ENCODE results near the gene FCN1. TPM values are rescaled to one million over a fixed set of nuclear protein-coding genes. Genes with fewer than 3 reads are reported as not detected.

Gene FCN1
- total and polyA plus RNA-seq, 10 donors, result 5.2 to 209 (median 44.9) TPM

- WGBS, 5 donors, result 72 to 87% (median 84%) methylated on average over 8 to 15 of the region's 15 CpGs
- no peak overlapping the region for H3K27ac ChIP-seq
- no peaks in the 10 kb centered on the region for H3K36me3 ChIP-seq
- no peak overlapping the region for H3K4me3 ChIP-seq
- H3K27me3 ChIP-seq (replicated peaks in 1 of 7), result peaks cover 0 to 51% (median 0%) of the 10 kb centered on the region in 7 donors
- peaks cover 0 to 6% (median under 1%) of the 10 kb centered on the region in 6 donors for H3K4me1 ChIP-seq
- no peak for TF ChIP-seq POLR2AphosphoS5 (IDR thresholded peaks at IDR 0.05)
- no peak for TF ChIP-seq CTCF (IDR thresholded peaks at IDR 0.05 in 8 of 11, conservative IDR thresholded peaks at IDR 0.05 in 3 of 11)
- no peak for TF ChIP-seq POLR2A (IDR thresholded peaks at IDR 0.05)
- DNase-seq, result peak; percentile 34
- intact Hi-C loops (cut with DNase I; ENCODE audit: low total_unique reads), result no loop called here
- H3K9me3 ChIP-seq, result peaks cover 0 to 4% (median 0%) of the 10 kb centered on the region in 8 donors
Measured at GRCh38 chr9:134960701-134961181, 43.0 kb upstream of the FCN1 start.

GRCh38 chr9:134959971-134960310 is 42.2 kb upstream of the FCN1 start:
- Histone ChIP-seq H3K4me1 (peaks cover 0 to 3% (median 0%) of the 10 kb centered on the region in 6 donors), H3K36me3 (no peaks in the 10 kb centered on the region), H3K9me3 (peaks cover 0 to 4% (median 0%) of the 10 kb centered on the region in 8 donors), H3K27me3 (replicated peaks in 1 of 7) (peaks cover 0 to 51% (median 0%) of the 10 kb centered on the region in 7 donors), H3K27ac (no peak overlapping the region), H3K4me3 (no peak overlapping the region)
- intact Hi-C loops (cut with DNase I; ENCODE audit: low total_unique reads), result no loop called here
- WGBS, 5 donors, result 87 to 92% (median 90%) methylated on average over 3 to 9 of the region's 9 CpGs; no CpG with 5 or more reads in 1 of the 5 donors
- TF ChIP-seq POLR2AphosphoS5 (IDR thresholded peaks at IDR 0.05), result no peak
- no peak for TF ChIP-seq CTCF (IDR thresholded peaks at IDR 0.05 in 8 of 11, conservative IDR thresholded peaks at IDR 0.05 in 3 of 11)
- TF ChIP-seq POLR2A (IDR thresholded peaks at IDR 0.05), result no peak
- DNase-seq, result peak; percentile 34

DNA sequence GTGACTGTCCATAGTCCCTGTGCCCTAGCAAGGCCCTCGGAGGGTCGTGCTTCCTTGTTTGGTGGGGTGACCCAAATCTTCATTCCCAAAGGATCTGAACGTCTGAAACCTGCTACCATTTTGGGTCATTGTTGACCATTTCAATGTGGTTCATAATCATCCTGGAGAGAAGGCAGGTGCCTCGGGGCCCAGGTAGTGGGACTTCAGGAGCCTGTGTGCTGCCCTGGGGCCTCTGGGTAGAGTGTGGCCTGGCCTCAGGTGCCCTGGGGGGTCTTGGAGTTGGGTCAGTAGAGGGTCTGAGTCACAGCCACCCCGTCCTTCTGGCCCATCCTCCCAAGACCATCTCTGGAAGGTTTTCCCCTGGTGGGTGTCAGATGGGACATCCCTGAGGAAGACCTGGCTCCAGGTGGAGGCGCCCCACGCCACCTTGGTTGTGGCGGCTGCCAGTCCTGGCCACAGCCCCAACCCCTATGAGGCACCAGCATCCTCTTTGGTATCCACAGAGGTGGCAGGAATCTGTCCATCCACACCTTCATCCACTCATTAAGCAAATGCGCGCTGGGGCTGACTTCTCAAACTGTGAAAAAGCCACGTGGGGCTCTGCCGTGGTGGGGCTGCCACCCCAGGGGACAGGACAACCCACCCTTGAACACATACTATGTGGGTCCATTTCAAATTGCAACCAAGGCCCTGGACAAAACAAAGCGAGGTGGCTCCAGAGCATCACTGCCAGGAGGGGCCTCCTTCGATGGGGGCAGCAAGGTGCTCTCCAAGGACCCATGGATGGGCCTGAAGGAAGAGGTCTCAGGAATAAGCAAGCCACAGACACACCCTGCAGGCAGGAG is 41.6 kb upstream of the FCN1 start:
- Histone ChIP-seq H3K27me3 (replicated peaks in 1 of 7) (peaks cover 0 to 49% (median 0%) of the 10 kb centered on the region in 7 donors), H3K36me3 (no peaks in the 10 kb centered on the region), H3K27ac (no peak overlapping the region), H3K4me1 (peaks cover 0 to 3% (median 0%) of the 10 kb centered on the region in 6 donors), H3K9me3 (peaks cover 0 to 4% (median 0%) of the 10 kb centered on the region in 8 donors), H3K4me3 (no peak overlapping the region)
- 91 to 95% (median 92%) methylated on average over 12 to 14 of the region's 14 CpGs for WGBS, 5 donors
- peak; percentile 43 for DNase-seq
- TF ChIP-seq POLR2AphosphoS5 (IDR thresholded peaks at IDR 0.05), result no peak
- no peak for TF ChIP-seq CTCF (IDR thresholded peaks at IDR 0.05 in 8 of 11, conservative IDR thresholded peaks at IDR 0.05 in 3 of 11)
- TF ChIP-seq POLR2A (IDR thresholded peaks at IDR 0.05), result no peak
- intact Hi-C loops (cut with DNase I; ENCODE audit: low total_unique reads), result no loop called here

- no peak overlapping the region for H3K4me3 ChIP-seq
Measured at GRCh38 chr9:134957945-134958227, 40.2 kb upstream of the FCN1 start.

More at GRCh38 chr9:134957945-134958227, 40.2 kb upstream of the FCN1 start:
- H3K27me3 ChIP-seq (replicated peaks in 1 of 7), result peaks cover 0 to 41% (median 0%) of the 10 kb centered on the region in 7 donors
- H3K4me1 ChIP-seq, result no peaks in the 10 kb centered on the region
- WGBS, 5 donors, result 67 to 96% (median 85%) methylated on average over 1 to 2 of the region's 2 CpGs
- intact Hi-C loops (cut with DNase I; ENCODE audit: low total_unique reads), result no loop called here
- no peak for DNase-seq
- H3K9me3 ChIP-seq, result peaks cover 0 to 4% (median 0%) of the 10 kb centered on the region in 8 donors
- TF ChIP-seq POLR2A (IDR thresholded peaks at IDR 0.05) (no peak), POLR2AphosphoS5 (IDR thresholded peaks at IDR 0.05) (no peak), CTCF (IDR thresholded peaks at IDR 0.05 in 8 of 11, conservative IDR thresholded peaks at IDR 0.05 in 3 of 11) (no peak)
- H3K27ac ChIP-seq, result no peak overlapping the region
- no peaks in the 10 kb centered on the region for H3K36me3 ChIP-seq

Measured in spleen (tissue), 11 donors.